ENCODE results near the gene AP2A1.

Gene AP2A1

DNA sequence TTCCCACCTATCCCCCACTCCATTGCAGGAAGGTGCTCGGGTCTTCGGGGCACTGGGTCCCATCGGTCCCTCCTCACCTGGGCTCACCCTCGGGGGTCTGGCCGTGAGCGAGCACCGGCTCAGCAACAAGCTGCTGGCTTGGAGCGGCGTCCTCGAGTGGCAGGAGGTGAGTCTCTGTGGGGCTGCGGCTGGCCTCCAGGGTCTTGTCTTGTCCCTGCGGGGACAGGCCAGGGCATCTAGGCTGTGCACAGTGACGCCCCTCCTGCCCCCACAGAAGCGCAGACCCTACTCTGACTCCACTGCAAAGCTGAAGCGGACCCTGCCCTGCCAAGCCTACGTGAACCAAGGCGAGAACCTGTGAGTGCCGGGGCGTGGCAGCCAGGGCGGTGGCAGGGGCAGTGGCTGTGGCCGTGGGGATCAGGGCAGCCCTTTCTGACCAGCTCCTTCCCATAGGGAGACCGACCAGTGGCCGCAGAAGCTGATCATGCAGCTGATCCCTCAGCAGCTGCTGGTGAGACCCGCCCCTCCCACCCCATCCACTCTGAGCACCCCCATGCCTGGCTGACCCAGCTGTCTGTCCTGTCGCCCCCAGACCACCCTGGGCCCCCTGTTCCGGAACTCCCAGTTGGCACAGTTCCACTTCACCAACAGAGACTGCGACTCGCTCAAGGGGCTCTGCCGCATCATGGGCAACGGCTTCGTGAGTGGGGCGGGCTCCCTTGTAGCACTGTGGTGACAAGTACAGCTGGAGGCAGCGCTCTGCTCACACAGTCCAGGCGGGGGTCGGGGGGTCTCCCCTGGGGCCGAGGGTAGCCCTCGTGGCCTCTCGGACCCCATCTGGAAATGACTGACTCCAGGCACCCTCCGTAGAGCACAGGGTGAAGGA, 87.8 kb downstream of the AP2A1 start:
- DNase-seq (ENCODE audit: low read depth in 1 of 2, low spot score in 1 of 2) = no peak

DNA sequence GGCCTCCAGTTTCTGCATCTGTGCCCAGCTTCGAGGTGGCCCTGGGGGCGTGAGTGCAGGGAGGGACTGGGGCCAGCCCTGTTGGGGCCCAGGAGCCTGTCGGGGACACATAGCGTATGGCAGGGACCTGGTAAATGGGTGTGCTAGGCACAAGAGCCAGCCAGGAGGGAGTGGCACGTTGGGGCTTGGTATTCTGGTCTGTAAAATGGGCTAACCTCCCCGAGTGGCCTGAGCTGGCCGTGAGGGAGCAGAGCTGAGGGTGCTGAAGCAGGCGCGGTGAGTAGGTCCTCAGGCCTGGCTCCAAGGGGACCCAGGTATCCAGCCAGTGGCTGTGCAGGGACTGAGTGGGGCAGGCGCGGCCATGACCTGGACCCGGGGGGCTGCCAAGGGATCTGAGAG, 88.5 kb downstream of the AP2A1 start:
- DNase-seq (ENCODE audit: low read depth in 1 of 2, low spot score in 1 of 2) = no peak

DNA sequence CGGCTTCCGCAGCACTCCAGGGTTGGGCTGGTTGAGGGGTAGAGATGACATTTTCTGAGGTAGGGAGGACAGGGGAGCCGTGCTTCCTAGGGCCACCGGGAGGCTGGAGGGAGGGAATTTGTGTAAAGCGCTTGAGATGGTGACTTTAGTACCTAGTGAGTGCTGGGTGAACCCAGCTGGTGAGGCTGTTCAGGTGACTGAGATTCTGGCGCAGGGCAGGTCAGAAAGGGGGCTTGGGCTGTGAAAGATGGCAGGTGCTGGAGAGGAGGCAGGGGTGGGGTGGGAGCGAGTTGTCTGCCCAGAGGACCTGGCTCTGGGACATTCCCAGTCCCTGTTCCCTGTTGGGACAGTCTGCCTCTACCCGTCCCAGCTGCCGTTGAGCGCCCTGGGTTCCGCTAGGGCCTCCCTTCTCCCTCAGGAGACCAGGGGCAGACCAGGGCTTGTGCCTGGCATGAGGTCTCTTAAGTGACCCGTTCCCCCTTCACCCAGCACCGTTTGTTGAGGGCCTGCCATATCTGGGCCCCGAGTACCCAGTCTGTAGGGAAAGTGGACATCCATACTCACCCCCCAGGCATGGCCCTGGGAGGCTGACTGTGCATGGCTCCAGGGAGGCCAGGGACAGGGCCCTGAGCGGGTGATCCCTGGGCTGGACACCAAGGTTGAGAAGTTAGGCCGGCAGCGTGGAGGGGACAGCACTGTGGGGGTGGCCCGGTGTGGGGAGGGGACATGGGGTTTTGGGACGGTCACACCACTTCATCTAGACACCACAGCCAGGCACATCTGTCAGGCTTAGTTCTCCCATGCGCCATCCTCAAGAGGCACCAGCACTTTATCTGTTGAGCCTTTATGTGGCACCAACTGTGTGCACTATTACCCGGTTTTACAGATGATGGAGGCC, 89.1 kb downstream of the AP2A1 start:
- DNase-seq (ENCODE audit: low read depth in 1 of 2, low spot score in 1 of 2) = no peak

DNA sequence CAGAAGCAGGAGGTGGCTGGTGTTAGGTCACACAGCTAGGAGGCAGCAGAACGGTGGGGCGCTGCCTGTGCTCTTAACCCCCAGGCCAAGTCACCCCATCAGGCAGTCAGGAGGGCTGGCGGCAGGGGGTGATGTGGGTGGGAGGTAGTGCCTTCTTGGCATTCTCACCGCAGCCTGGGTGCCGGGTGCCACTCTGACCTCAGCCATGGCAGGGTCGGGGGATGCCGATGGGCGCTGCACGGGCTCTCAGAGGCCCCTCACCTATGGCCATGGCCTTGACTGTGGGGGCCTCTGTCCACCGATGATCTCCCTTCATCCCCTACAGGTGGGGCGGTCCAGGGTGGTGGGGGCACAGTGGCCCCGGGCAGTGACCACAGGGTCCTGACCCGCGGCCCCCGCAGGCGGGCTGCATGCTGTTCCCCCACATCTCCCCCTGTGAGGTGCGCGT, 89.8 kb downstream of the AP2A1 start:
- DNase-seq (ENCODE audit: low read depth in 1 of 2, low spot score in 1 of 2) = no peak
